ENCODE data around the gene LRP4. TPM values are rescaled to one million over a fixed set of nuclear protein-coding genes. Genes with fewer than 3 reads are reported as not detected.

The LRP4 gene
- polyA plus RNA-seq, 1 experiment: 3.8 TPM

DNA sequence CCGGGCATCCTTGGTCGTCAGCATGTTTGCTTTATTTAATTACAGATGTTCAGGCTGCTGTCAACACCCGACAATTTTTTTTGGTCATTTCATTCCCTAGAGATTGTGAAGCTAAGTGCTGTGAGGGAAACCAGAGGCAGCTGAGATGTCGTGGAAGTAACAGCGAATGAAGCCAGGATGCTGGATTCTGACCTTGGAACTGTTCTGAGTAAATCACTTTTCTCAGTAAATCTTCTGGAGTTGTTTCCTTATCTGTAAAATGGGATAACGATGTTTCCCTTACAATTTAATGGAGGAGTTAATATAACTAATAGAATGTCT is 71.9 kb downstream of the LRP4 start:
- Histone ChIP-seq H3K27ac (ENCODE audit: low read depth, low read length) (no peak overlapping the region), H3K27me3 (ENCODE audit: control insufficient read depth, insufficient read depth, low read length) (no peaks in the 10 kb centered on the region), H3K9me3 (ENCODE audit: control insufficient read depth, insufficient read depth, low read length) (no peaks in the 10 kb centered on the region; the same call in 1 of the 2 replicates), H3K4me3 (ENCODE audit: low read depth, low read length) (peak overlapping the region; percentile 95)
- ChIA-PET POLR2A (no interaction called here), CTCF (no interaction called here)
- TF ChIP-seq, protein P1, sequence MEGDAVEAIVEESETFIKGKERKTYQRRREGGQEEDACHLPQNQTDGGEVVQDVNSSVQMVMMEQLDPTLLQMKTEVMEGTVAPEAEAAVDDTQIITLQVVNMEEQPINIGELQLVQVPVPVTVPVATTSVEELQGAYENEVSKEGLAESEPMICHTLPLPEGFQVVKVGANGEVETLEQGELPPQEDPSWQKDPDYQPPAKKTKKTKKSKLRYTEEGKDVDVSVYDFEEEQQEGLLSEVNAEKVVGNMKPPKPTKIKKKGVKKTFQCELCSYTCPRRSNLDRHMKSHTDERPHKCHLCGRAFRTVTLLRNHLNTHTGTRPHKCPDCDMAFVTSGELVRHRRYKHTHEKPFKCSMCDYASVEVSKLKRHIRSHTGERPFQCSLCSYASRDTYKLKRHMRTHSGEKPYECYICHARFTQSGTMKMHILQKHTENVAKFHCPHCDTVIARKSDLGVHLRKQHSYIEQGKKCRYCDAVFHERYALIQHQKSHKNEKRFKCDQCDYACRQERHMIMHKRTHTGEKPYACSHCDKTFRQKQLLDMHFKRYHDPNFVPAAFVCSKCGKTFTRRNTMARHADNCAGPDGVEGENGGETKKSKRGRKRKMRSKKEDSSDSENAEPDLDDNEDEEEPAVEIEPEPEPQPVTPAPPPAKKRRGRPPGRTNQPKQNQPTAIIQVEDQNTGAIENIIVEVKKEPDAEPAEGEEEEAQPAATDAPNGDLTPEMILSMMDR (IDR thresholded peaks at IDR 0.05; ENCODE audit: low read depth, low read length): no peak
- DNase-seq (ENCODE audit: low read depth, low spot score): no peak

DNA sequence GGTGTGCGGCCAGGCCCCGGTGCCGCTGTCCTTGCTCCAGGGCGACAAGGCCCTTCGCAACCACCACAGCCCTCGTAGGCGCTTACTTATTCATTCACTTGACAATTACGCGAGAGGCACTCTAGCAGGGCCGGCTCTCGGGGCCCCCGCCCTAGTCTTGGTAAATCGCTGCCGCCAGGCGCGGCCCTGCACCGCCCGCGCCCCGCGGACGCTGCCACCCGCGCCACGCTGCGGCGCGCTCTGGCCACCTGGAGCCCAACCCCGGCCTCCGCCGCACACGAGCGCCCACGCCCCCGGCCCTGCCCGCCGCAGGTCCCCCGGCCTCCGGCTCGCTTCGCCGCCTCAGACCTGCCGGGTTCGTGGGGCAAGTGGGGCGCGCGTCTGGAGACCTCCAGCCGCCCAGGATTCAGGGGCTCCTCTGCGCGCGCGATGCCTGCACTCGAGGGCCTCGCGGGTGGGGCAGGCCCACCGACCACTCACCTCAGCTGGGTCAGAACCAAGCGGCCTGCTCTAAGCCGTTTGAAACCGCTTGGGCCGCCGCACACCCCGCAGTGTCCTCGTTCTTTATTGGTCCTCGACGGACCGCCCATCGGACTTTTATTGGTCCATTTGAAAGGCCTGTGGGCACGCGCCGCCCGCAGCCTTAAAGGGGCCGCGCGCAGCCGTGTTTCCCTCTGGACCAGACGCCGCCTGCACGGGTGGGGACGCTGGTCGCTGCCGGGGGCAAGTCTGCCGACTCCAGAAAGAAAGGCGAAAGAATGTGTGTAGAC is 72.4 kb downstream of the LRP4 start, which contains the start of gene CKAP5:
CKAP5 (minus strand) TSS at position 541 of the 770 bp plus-strand sequence. CDS start 25,049 bp downstream, outside the sequence.
- Histone ChIP-seq H3K27ac (ENCODE audit: low read depth, low read length) (peak within 1 kb of the TSS; percentile 31), H3K9me3 (ENCODE audit: control insufficient read depth, insufficient read depth, low read length) (no peaks in the 10 kb centered on the region; the same call in 1 of the 2 replicates), H3K27me3 (ENCODE audit: control insufficient read depth, insufficient read depth, low read length) (no peaks in the 10 kb centered on the region), H3K4me3 (ENCODE audit: low read depth, low read length) (peak within 1 kb of the TSS; percentile 95)
- peak; percentile 53 for DNase-seq (ENCODE audit: low read depth, low spot score)
- ChIA-PET POLR2A (interaction anchor here (1.1 kb wide), 1 partner anchor 19 kb away, joined by 3 read pairs; no protein-coding TSS in a partner anchor), CTCF (no interaction called here)
- TF ChIP-seq, protein P1 (IDR thresholded peaks at IDR 0.05; ENCODE audit: low read depth, low read length): no peak

DNA sequence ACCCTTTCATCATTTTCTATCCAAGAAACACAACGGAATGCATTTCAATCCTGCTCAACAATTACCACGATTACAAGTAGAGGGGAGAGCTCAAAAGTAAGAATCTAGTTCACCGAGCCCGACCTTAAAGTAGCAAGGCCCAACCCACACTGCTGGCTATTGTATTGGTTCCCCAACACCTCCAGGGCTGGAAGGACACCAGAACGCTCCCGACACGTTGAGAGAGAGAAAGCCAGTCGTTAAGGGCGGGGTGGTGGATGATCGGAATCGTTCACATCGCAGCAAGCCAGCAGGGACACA is 73.0 kb downstream of the LRP4 start:
- POLR2A ChIA-PET: interaction anchor here (1.1 kb wide), 1 partner anchor 19 kb away, joined by 3 read pairs; no protein-coding TSS in a partner anchor
- TF ChIP-seq, protein P1 (IDR thresholded peaks at IDR 0.05; ENCODE audit: low read depth, low read length): no peak
- Histone ChIP-seq H3K4me3 (ENCODE audit: low read depth, low read length) (peak overlapping the region; percentile 95), H3K27me3 (ENCODE audit: control insufficient read depth, insufficient read depth, low read length) (no peaks in the 10 kb centered on the region), H3K27ac (ENCODE audit: low read depth, low read length) (peak overlapping the region; percentile 31), H3K9me3 (ENCODE audit: control insufficient read depth, insufficient read depth, low read length) (no peaks in the 10 kb centered on the region; the same call in 1 of the 2 replicates)
- CTCF ChIA-PET: no interaction called here
- no peak for DNase-seq (ENCODE audit: low read depth, low spot score)

DNA sequence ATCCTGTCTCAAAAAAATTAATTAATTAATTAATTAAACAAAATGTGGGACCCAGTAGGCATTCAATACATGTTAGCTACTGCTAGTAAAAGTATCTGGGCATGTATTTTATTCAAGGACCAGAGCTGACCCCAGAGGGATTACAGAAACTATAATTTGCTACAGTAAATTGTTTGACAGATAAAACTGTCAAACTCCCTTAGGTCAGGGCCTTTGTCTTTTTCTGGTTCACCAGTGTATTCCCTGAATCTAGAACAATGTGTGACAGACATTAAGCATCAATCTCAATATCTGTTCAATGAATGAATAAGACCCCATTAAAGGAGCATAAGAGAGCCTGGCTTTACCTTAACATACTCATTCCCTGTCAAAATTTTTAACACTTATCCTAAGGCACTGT is 78.2 kb downstream of the LRP4 start:
- H3K27ac ChIP-seq (ENCODE audit: low read depth, low read length): no peak overlapping the region
- H3K4me3 ChIP-seq (ENCODE audit: low read depth, low read length): no peak overlapping the region
- H3K9me3 ChIP-seq (ENCODE audit: control insufficient read depth, insufficient read depth, low read length): no peaks in the 10 kb centered on the region
- TF ChIP-seq, protein P1 (IDR thresholded peaks at IDR 0.05; ENCODE audit: low read depth, low read length): no peak
- ChIA-PET CTCF (interaction anchor here (0.6 kb wide), 1 partner anchor 40 kb away, joined by 3 read pairs; no protein-coding TSS in a partner anchor), POLR2A (no interaction called here)
- H3K27me3 ChIP-seq (ENCODE audit: control insufficient read depth, insufficient read depth, low read length): no peaks in the 10 kb centered on the region
- DNase-seq (ENCODE audit: low read depth, low spot score): no peak

DNA sequence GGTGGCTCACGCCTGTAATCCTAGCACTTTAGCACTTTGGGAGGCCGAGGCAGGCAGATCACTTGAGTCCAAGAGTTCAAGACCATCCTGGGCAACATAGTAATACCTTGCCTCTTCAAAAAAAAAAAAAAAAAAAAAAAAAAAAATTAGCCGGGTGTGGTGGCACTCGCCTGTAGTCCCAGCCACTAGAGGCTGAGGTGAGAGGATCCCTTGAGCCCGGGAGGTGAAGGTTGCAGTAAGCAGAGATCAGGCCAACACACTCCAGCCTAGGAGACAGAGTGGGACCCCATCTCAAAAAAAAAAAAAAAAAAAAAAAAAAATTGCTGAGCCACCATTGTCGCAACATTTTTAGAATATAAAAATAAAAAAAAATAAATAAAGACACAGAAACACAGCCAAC is 79.8 kb downstream of the LRP4 start:
- Histone ChIP-seq H3K9me3 (ENCODE audit: control insufficient read depth, insufficient read depth, low read length) (no peaks in the 10 kb centered on the region), H3K27me3 (ENCODE audit: control insufficient read depth, insufficient read depth, low read length) (no peaks in the 10 kb centered on the region), H3K4me3 (ENCODE audit: low read depth, low read length) (no peak overlapping the region), H3K27ac (ENCODE audit: low read depth, low read length) (no peak overlapping the region)
- POLR2A ChIA-PET: no interaction called here
- CTCF ChIA-PET: interaction anchor here (2.2 kb wide), 1 partner anchor 11 kb away, joined by 6 read pairs; no protein-coding TSS in a partner anchor
- TF ChIP-seq, protein P1 (IDR thresholded peaks at IDR 0.05; ENCODE audit: low read depth, low read length): no peak
- DNase-seq (ENCODE audit: low read depth, low spot score): no peak
